HG03039 (cell line): Measurements from ENCODE around the gene PDZD2.

Source experiments
- ATAC-seq: cut with Tn5 transposase; IDR thresholded peaks from one replicate; pipeline ENCODE4 v1.9.1; 2021; ENCODE audit warnings: mild to moderate bottlenecking, moderate library complexity; ENCODE audit not compliant: unreplicated experiment

The PDZD2 gene

GRCh38 chr5:31859096-31859495 lies 220.2 kb downstream of the PDZD2 start:
- no peak for ATAC-seq

GRCh38 chr5:31860278-31860677 lies 221.3 kb downstream of the PDZD2 start:
- no peak for ATAC-seq

GRCh38 chr5:31860726-31861433 lies 221.9 kb downstream of the PDZD2 start:
- no peak for ATAC-seq

GRCh38 chr5:31861601-31862000 lies 222.7 kb downstream of the PDZD2 start:
- no peak for ATAC-seq

GRCh38 chr5:31863991-31864411 lies 225.1 kb downstream of the PDZD2 start:
- ATAC-seq, result no peak

GRCh38 chr5:31866166-31866565 lies 227.2 kb downstream of the PDZD2 start:
- ATAC-seq, result no peak

DNA sequence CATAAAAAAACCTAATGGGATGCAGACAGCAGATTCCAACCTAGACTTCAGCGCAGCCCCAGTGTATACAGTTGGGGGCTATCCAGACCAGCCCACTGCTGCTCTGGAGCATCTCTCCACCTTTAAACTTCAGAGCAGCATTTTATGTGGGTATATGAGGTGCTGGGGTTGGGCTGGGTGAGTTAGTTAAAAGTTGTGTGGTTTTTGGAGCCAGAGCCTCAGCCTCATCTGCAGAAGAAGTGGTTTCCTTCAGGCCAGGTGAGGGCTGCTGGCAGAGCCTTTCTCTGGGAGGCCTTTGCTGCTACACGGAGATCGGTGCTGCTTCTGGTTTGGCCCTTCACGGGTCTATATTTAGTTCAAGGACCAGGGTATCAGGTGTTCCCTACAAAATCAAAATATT lies 228.3 kb downstream of the PDZD2 start:
- no peak for ATAC-seq

- no peak for ATAC-seq
These were observed 241.5 kb downstream of the PDZD2 start for GRCh38 chr5:31880449-31880848.

DNA sequence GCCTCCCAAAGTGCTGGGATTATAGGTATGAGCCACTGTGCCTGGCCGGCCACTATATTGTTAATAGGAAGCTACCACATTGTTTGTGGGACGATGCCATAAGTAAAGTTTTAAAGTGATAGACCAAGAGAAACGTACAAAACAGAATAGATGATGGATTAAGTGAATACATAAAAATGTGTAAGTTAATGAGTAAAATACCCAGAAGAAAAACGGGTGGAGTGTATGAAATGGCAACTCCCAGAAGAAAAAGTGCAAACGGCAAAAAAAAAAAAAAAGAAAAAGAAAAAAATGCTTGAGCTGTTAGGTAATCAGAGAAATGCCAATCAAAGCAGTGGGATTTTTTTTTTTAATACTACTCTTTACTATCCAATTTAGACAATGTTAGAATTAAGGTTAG lies 246.0 kb downstream of the PDZD2 start:
- no peak for ATAC-seq

DNA sequence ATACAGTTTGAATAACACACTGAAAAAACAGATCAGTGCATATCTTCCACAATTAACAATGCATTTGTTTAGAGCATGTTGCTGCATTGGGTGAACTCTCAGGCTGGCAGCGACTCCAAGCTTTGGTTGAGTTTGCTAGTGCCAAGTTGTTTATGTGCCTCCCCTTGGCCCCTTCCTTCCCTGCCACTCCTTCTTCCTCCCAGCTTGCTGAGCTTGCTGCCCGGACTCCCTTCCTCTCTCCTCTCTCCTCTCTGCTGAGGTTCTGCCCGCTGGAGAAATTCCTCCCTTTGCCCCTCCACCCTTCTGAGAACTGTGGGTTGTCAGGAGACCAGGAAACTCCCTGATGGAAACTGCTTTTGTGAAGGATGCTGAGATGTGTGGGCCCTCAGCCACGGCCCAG lies 247.3 kb downstream of the PDZD2 start:
- no peak for ATAC-seq

- no peak for ATAC-seq
These were observed 248.6 kb downstream of the PDZD2 start for GRCh38 chr5:31887556-31887955.

DNA sequence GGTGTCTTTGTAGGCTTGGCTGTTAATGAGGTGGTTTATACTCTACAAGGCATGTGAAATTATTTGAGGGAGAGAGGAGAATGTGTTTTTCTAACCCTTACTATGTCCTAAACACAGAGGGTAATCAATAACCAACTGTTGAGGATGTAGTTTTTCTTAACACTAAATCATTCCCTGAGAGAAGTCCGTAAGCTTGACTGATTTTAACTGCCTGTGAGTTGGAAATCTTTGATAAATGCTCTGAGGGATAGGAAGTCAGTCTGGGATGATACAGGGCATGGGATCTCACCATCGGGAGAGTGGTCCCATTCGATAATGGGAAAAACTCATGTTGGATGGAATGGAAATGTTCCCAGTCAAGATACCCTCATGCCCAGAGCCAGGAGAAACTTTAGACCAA lies 249.6 kb downstream of the PDZD2 start:
- no peak for ATAC-seq

DNA sequence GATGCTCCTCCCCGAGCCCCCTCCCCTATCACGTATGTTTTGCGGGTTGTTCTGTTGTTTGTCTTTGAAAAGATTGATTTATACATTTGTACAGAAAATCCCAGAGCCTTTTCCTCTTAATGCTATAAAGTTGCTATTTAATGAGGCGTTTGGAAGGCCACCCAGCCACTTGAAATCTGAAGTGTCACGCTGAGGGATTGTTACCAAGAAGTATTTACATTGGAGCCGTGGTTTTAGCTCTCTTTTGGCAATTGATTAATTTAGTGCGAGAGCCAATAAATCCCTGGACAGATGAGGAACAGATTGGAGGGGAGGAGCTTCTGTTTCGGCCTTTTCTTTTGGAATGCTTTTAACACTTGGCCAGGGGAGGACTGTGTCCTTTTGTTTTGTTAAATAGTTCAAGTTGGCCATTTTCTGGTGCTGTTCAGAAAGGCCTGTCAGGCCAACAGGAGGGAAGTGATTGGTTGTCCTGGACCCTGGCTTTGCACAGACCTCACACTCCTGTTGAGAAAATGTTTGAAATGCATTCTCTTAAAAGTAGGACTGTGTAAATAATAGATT lies 250.2 kb downstream of the PDZD2 start:
- no peak for ATAC-seq

DNA sequence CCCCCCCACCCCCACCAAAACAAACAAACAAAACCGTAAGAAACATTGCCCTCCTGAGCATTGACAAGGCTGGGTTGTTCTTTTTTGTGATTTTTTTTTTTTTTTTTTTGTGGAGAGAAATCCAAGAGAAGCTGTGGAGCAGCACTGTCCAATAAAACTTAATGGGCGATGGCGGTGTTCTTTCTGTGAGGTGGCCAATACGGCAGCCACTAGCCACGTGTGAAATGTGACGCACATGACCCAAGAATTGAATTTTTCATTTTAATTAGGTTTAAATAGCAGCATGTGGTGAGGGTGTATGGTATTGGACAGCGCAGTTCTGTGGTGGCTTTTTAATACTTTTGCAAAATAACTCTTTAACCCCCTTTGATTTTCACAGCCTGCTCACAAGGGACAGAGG lies 251.1 kb downstream of the PDZD2 start:
- no peak for ATAC-seq

DNA sequence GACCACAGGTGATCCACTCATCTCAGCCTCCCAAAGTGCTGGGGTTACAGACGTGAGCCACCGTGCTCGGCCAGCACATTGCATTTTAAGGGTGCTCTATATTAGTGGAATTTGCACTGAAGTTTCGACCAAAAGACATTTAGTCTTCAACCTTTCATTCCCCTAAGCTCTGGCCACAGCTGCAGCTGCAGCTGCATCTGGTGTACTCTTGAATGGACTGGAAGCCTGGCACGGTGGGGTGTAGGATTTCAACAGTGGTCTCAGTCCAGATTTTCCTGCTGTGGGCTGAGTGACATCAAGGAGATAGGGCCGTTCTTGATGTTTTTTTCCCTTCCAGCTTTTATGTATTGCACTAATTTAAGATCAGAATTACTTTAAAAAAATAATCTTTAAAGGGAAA lies 255.2 kb downstream of the PDZD2 start:
- no peak for ATAC-seq

- ATAC-seq, result no peak
These were observed 256.4 kb downstream of the PDZD2 start for GRCh38 chr5:31895199-31895820.

DNA sequence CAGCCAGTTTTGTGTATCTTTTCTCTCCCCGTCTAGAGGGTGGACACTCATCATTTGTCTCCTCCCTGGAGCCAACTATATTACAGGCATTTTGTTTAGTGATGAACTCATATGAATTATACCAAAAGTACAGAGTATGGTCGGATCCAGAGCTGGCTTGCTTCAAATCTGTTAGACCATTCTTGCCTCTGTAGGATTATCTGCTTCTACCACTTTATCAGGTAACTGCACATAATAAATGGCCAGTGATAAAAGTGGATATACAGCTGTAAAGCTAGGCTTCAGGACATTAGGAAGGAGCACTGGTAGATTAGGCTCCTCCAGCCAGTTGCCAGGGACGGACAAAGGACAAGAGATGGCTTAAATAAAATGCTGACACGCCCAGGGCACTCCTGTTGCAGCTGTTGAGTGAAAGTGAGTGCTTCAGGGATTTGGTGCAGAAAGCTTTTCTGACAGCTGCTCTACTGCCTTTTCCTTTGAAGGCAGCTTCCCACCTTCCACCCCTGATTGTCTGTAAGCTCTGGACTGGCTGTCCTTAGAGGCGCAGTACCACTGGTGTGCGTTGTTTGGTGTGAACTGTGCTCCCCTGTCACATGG lies 259.2 kb downstream of the PDZD2 start:
- no peak for ATAC-seq

DNA sequence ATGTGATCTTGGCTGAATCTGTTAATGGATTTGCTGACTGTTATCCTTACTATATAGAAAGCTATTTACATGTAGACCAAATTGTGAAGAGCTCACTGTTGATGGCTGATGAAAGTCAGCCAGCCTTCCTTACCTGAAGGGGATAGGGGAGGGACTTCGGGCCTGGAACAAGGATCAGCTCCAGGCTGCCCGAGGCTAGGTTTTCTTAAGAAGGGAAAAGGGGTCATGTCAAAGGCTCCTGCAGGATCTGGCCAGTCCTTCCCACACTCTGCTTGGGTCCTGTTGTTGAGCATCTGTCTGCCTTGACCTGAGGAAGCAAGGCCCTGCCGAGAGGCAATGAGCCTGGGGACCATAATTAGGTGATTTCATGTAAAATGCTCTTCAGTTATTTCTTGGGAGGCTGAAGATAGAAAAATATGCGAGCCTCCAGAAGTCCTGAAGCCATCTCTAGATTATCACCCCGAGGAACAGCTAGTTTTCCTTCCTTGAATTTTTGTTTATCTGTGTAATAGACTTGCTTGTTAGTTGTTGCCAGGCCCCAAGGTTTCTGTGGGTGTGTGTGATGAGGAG lies 261.4 kb downstream of the PDZD2 start:
- no peak for ATAC-seq

GRCh38 chr5:31901807-31902530 lies 263.0 kb downstream of the PDZD2 start:
- no peak for ATAC-seq

- ATAC-seq, result no peak
These were observed 269.5 kb downstream of the PDZD2 start for GRCh38 chr5:31908396-31908795.

GRCh38 chr5:31909073-31909472 lies 270.1 kb downstream of the PDZD2 start:
- ATAC-seq, result no peak
